ENCODE results near the gene ALG14.
"Not testable (repeated sequence)": the region's sequence is repeated elsewhere in the genome, so short reads cannot be mapped to it uniquely, and the experiment has no call there.

ALG14 gene

GRCh38 chr1:95021119-95021518, 51.6 kb downstream of the ALG14 start:
- peak overlapping the region; percentile 62 for H3K9ac ChIP-seq (ENCODE audit: low read depth, low read length)
- H3K4me3 ChIP-seq (ENCODE audit: low read length): peak overlapping the region; percentile 55
- no peaks in the 10 kb centered on the region for H3K27me3 ChIP-seq (ENCODE audit: control insufficient read depth, insufficient read depth, low read length)
- H3K9me3 ChIP-seq (replicated peaks; ENCODE audit: low read length): no peaks in the 10 kb centered on the region
- no peaks in the 10 kb centered on the region for H3K36me3 ChIP-seq (ENCODE audit: insufficient read depth, low read length)
- peaks cover 41% of the 10 kb centered on the region for H3K4me1 ChIP-seq (ENCODE audit: control insufficient read depth, insufficient read depth, low read length)
- peak overlapping the region; percentile 77 for H3K4me2 ChIP-seq (ENCODE audit: low read length)

- not testable (repeated sequence) for H3K4me3 ChIP-seq (ENCODE audit: low read length); H3K9me3 ChIP-seq (replicated peaks; ENCODE audit: low read length); H3K36me3 ChIP-seq (ENCODE audit: insufficient read depth, low read length); H3K27me3 ChIP-seq (ENCODE audit: control insufficient read depth, insufficient read depth, low read length); H3K9ac ChIP-seq (ENCODE audit: low read depth, low read length); H3K4me2 ChIP-seq (ENCODE audit: low read length)
- peaks cover 41% of the 10 kb centered on the region for H3K4me1 ChIP-seq (ENCODE audit: control insufficient read depth, insufficient read depth, low read length)
Observed at GRCh38 chr1:95019466-95019865, 53.3 kb downstream of the ALG14 start.

GRCh38 chr1:95018602-95019369, 54.0 kb downstream of the ALG14 start:
- Histone ChIP-seq H3K4me3 (ENCODE audit: low read length) (no peak overlapping the region), H3K27me3 (ENCODE audit: control insufficient read depth, insufficient read depth, low read length) (no peaks in the 10 kb centered on the region), H3K36me3 (ENCODE audit: insufficient read depth, low read length) (no peaks in the 10 kb centered on the region), H3K9ac (ENCODE audit: low read depth, low read length) (no peak overlapping the region), H3K4me2 (ENCODE audit: low read length) (no peak overlapping the region), H3K4me1 (ENCODE audit: control insufficient read depth, insufficient read depth, low read length) (peaks cover 39% of the 10 kb centered on the region), H3K9me3 (replicated peaks; ENCODE audit: low read length) (no peaks in the 10 kb centered on the region)

- Histone ChIP-seq H3K9me3 (replicated peaks; ENCODE audit: low read length) (no peaks in the 10 kb centered on the region), H3K27me3 (ENCODE audit: control insufficient read depth, insufficient read depth, low read length) (no peaks in the 10 kb centered on the region), H3K4me1 (ENCODE audit: control insufficient read depth, insufficient read depth, low read length) (peaks cover 37% of the 10 kb centered on the region), H3K4me3 (ENCODE audit: low read length) (no peak overlapping the region), H3K36me3 (ENCODE audit: insufficient read depth, low read length) (no peaks in the 10 kb centered on the region), H3K9ac (ENCODE audit: low read depth, low read length) (no peak overlapping the region), H3K4me2 (ENCODE audit: low read length) (no peak overlapping the region)
Observed at GRCh38 chr1:95017775-95018174, 55.0 kb downstream of the ALG14 start.

- Histone ChIP-seq H3K4me1 (ENCODE audit: control insufficient read depth, insufficient read depth, low read length) (peaks cover 19% of the 10 kb centered on the region), H3K4me2 (ENCODE audit: low read length) (no peak overlapping the region), H3K36me3 (ENCODE audit: insufficient read depth, low read length) (no peaks in the 10 kb centered on the region)
Observed at GRCh38 chr1:95015076-95015475, 57.7 kb downstream of the ALG14 start.

GRCh38 chr1:95013950-95014574, 58.7 kb downstream of the ALG14 start:
- no peak overlapping the region for H3K9ac ChIP-seq (ENCODE audit: low read depth, low read length)
- H3K9me3 ChIP-seq (replicated peaks; ENCODE audit: low read length): no peaks in the 10 kb centered on the region
- H3K27me3 ChIP-seq (ENCODE audit: control insufficient read depth, insufficient read depth, low read length): no peaks in the 10 kb centered on the region
- no peaks in the 10 kb centered on the region for H3K36me3 ChIP-seq (ENCODE audit: insufficient read depth, low read length)
- H3K4me3 ChIP-seq (ENCODE audit: low read length): no peak overlapping the region
- H3K4me2 ChIP-seq (ENCODE audit: low read length): no peak overlapping the region
- H3K4me1 ChIP-seq (ENCODE audit: control insufficient read depth, insufficient read depth, low read length): peaks cover 19% of the 10 kb centered on the region

More at GRCh38 chr1:95015076-95015475, 57.7 kb downstream of the ALG14 start:
- Histone ChIP-seq H3K27me3 (ENCODE audit: control insufficient read depth, insufficient read depth, low read length) (no peaks in the 10 kb centered on the region), H3K9me3 (replicated peaks; ENCODE audit: low read length) (no peaks in the 10 kb centered on the region), H3K4me3 (ENCODE audit: low read length) (no peak overlapping the region), H3K9ac (ENCODE audit: low read depth, low read length) (no peak overlapping the region)

- no peak overlapping the region for H3K4me2 ChIP-seq (ENCODE audit: low read length)
- no peak overlapping the region for H3K4me3 ChIP-seq (ENCODE audit: low read length)
- H3K9ac ChIP-seq (ENCODE audit: low read depth, low read length): no peak overlapping the region
- H3K9me3 ChIP-seq (replicated peaks; ENCODE audit: low read length): no peaks in the 10 kb centered on the region
- H3K27me3 ChIP-seq (ENCODE audit: control insufficient read depth, insufficient read depth, low read length): no peaks in the 10 kb centered on the region
- H3K4me1 ChIP-seq (ENCODE audit: control insufficient read depth, insufficient read depth, low read length): peaks cover 13% of the 10 kb centered on the region
- no peaks in the 10 kb centered on the region for H3K36me3 ChIP-seq (ENCODE audit: insufficient read depth, low read length)
Observed at GRCh38 chr1:95012389-95012788, 60.4 kb downstream of the ALG14 start.

GRCh38 chr1:95010158-95010557, 62.6 kb downstream of the ALG14 start:
- Histone ChIP-seq H3K4me3 (ENCODE audit: low read length) (no peak overlapping the region), H3K4me1 (ENCODE audit: control insufficient read depth, insufficient read depth, low read length) (peaks cover 13% of the 10 kb centered on the region), H3K36me3 (ENCODE audit: insufficient read depth, low read length) (no peaks in the 10 kb centered on the region), H3K4me2 (ENCODE audit: low read length) (no peak overlapping the region), H3K9me3 (replicated peaks; ENCODE audit: low read length) (no peaks in the 10 kb centered on the region), H3K27me3 (ENCODE audit: control insufficient read depth, insufficient read depth, low read length) (no peaks in the 10 kb centered on the region), H3K9ac (ENCODE audit: low read depth, low read length) (no peak overlapping the region)

GRCh38 chr1:95007687-95008086, 65.1 kb downstream of the ALG14 start:
- Histone ChIP-seq H3K27me3 (ENCODE audit: control insufficient read depth, insufficient read depth, low read length) (no peaks in the 10 kb centered on the region), H3K36me3 (ENCODE audit: insufficient read depth, low read length) (no peaks in the 10 kb centered on the region), H3K4me2 (ENCODE audit: low read length) (no peak overlapping the region)

GRCh38 chr1:95006681-95007080, 66.1 kb downstream of the ALG14 start:
- no peak overlapping the region for H3K4me2 ChIP-seq (ENCODE audit: low read length)
- H3K4me3 ChIP-seq (ENCODE audit: low read length): no peak overlapping the region
- no peaks in the 10 kb centered on the region for H3K9me3 ChIP-seq (replicated peaks; ENCODE audit: low read length)
- no peak overlapping the region for H3K9ac ChIP-seq (ENCODE audit: low read depth, low read length)
- H3K36me3 ChIP-seq (ENCODE audit: insufficient read depth, low read length): no peaks in the 10 kb centered on the region
- H3K4me1 ChIP-seq (ENCODE audit: control insufficient read depth, insufficient read depth, low read length): peaks cover 20% of the 10 kb centered on the region
- no peaks in the 10 kb centered on the region for H3K27me3 ChIP-seq (ENCODE audit: control insufficient read depth, insufficient read depth, low read length)

More at GRCh38 chr1:95007687-95008086, 65.1 kb downstream of the ALG14 start:
- Histone ChIP-seq H3K4me3 (ENCODE audit: low read length) (no peak overlapping the region), H3K9ac (ENCODE audit: low read depth, low read length) (no peak overlapping the region), H3K4me1 (ENCODE audit: control insufficient read depth, insufficient read depth, low read length) (peaks cover 14% of the 10 kb centered on the region), H3K9me3 (replicated peaks; ENCODE audit: low read length) (no peaks in the 10 kb centered on the region)

GRCh38 chr1:95005584-95005983, 67.2 kb downstream of the ALG14 start:
- H3K4me3 ChIP-seq (ENCODE audit: low read length): no peak overlapping the region
- H3K27me3 ChIP-seq (ENCODE audit: control insufficient read depth, insufficient read depth, low read length): no peaks in the 10 kb centered on the region
- H3K4me2 ChIP-seq (ENCODE audit: low read length): no peak overlapping the region
- H3K9me3 ChIP-seq (replicated peaks; ENCODE audit: low read length): no peaks in the 10 kb centered on the region
- H3K9ac ChIP-seq (ENCODE audit: low read depth, low read length): no peak overlapping the region
- H3K4me1 ChIP-seq (ENCODE audit: control insufficient read depth, insufficient read depth, low read length): peaks cover 20% of the 10 kb centered on the region
- H3K36me3 ChIP-seq (ENCODE audit: insufficient read depth, low read length): no peaks in the 10 kb centered on the region

- H3K9me3 ChIP-seq (replicated peaks; ENCODE audit: low read length): no peaks in the 10 kb centered on the region
Observed at GRCh38 chr1:95004013-95004412, 68.7 kb downstream of the ALG14 start.

More at GRCh38 chr1:95004013-95004412, 68.7 kb downstream of the ALG14 start:
- Histone ChIP-seq H3K4me2 (ENCODE audit: low read length) (no peak overlapping the region), H3K9ac (ENCODE audit: low read depth, low read length) (no peak overlapping the region), H3K4me1 (ENCODE audit: control insufficient read depth, insufficient read depth, low read length) (peaks cover 20% of the 10 kb centered on the region), H3K27me3 (ENCODE audit: control insufficient read depth, insufficient read depth, low read length) (no peaks in the 10 kb centered on the region), H3K36me3 (ENCODE audit: insufficient read depth, low read length) (no peaks in the 10 kb centered on the region), H3K4me3 (ENCODE audit: low read length) (no peak overlapping the region)

All from skeletal muscle satellite cell (primary cell).